Ascending aorta (tissue), 2 donors: ENCODE results near the gene IL17A. TPM values are rescaled to one million over a fixed set of nuclear protein-coding genes. Genes with fewer than 3 reads are reported as not detected.
"Not testable (repeated sequence)": the region's sequence is repeated elsewhere in the genome, so short reads cannot be mapped to it uniquely, and the experiment has no call there.

ENCODE experiments used
- DNase-seq, 2 donors: peaks; one replicate each; pipeline ENCODE4 v3.0.0-alpha.2; 2019; ENCODE audit warnings: low spot score in 2 of 2
- H3K27ac ChIP-seq, 2 donors: fragments of 200-600 bp; sonication (generic); one replicate each; pipeline ENCODE4 v1.5.1; 2016 to 2017; ENCODE audit warnings: mild to moderate bottlenecking in 1 of 2
- H3K27me3 ChIP-seq: fragments of 200-600 bp; sonication (generic); one replicate; pipeline ENCODE4 v1.5.1; 2017
- H3K36me3 ChIP-seq, 2 donors: fragments of 200-600 bp; sonication (generic); one replicate each; pipeline ENCODE4 v1.5.1; 2016
- H3K4me1 ChIP-seq, 2 donors: fragments of 200-600 bp; sonication (generic); one replicate each; pipeline ENCODE4 v1.5.1; 2016 to 2017; ENCODE audit warnings: mild to moderate bottlenecking in 1 of 2
- H3K4me3 ChIP-seq, 2 donors: fragments of 200-600 bp; sonication (generic); one replicate each; pipeline ENCODE4 v1.5.1; 2016 to 2017; ENCODE audit warnings: mild to moderate bottlenecking in 1 of 2
- H3K9me3 ChIP-seq, 2 donors: fragments of 200-600 bp; sonication (generic); one replicate each; pipeline ENCODE4 v1.5.1; 2016
- CTCF ChIP-seq, 3 experiments: fragments of 200-600 bp in 2 of 3; fragments of 450-650 bp in 1 of 3; sonication (generic) in 2 of 3; IDR thresholded peaks; one replicate each; pipeline ENCODE4 v1.5.1; 2016 to 2019; ENCODE audit warnings: antibody characterized with exemption in 3 of 3, mild to moderate bottlenecking in 1 of 3, moderate library complexity in 1 of 3
- intact Hi-C: fragments of 100-400 bp; cut with DNase I; formaldehyde crosslinking; loops from one replicate; pipeline ENCODE4 v1.15.1; 2023
- total RNA-seq: library from RNA; depleted of rRNA; stranded (reverse); fragments of >200 nt; gene quantifications from one replicate; pipeline ENCODE4 v1.1.0, GENCODE V29; 2016

The IL17A gene
- total RNA-seq, 1 donor from 2014 or later, result not detected

GRCh38 chr6:52190409-52190808 lies 4.2 kb downstream of the IL17A start:
- no peak for DNase-seq
- no peaks in the 10 kb centered on the region for H3K36me3 ChIP-seq
- intact Hi-C loops, result no loop called here

GRCh38 chr6:52191824-52192223 lies 5.6 kb downstream of the IL17A start:
- H3K9me3 ChIP-seq, result no peaks in the 10 kb centered on the region
- no peaks in the 10 kb centered on the region for H3K4me1 ChIP-seq
- no peaks in the 10 kb centered on the region for H3K36me3 ChIP-seq
- H3K27me3 ChIP-seq, result no peaks in the 10 kb centered on the region
- intact Hi-C loops, result no loop called here
- DNase-seq, result no peak
- no peak overlapping the region for H3K27ac ChIP-seq
- no peak for TF ChIP-seq CTCF (IDR thresholded peaks at IDR 0.05)
- no peak overlapping the region for H3K4me3 ChIP-seq

More at GRCh38 chr6:52190409-52190808, 4.2 kb downstream of the IL17A start:
- H3K4me3 ChIP-seq, result no peak overlapping the region
- TF ChIP-seq CTCF (IDR thresholded peaks at IDR 0.05), result no peak
- H3K9me3 ChIP-seq, result no peaks in the 10 kb centered on the region
- no peak overlapping the region for H3K27ac ChIP-seq
- H3K4me1 ChIP-seq, result no peaks in the 10 kb centered on the region
- H3K27me3 ChIP-seq, result no peaks in the 10 kb centered on the region

GRCh38 chr6:52195886-52196285 lies 9.7 kb downstream of the IL17A start:
- H3K36me3 ChIP-seq, result no peaks in the 10 kb centered on the region
- intact Hi-C loops, result no loop called here
- no peak for DNase-seq
- no peaks in the 10 kb centered on the region for H3K27me3 ChIP-seq
- H3K27ac ChIP-seq, result no peak overlapping the region
- no peaks in the 10 kb centered on the region for H3K4me1 ChIP-seq
- no peak overlapping the region for H3K4me3 ChIP-seq
- no peak for TF ChIP-seq CTCF (IDR thresholded peaks at IDR 0.05)
- H3K9me3 ChIP-seq, result no peaks in the 10 kb centered on the region

- H3K27me3 ChIP-seq, DNase-seq, intact Hi-C loops, H3K4me3 ChIP-seq, H3K36me3 ChIP-seq, H3K9me3 ChIP-seq, H3K4me1 ChIP-seq, H3K27ac ChIP-seq: not testable (repeated sequence)
These were observed 13.9 kb downstream of the IL17A start for GRCh38 chr6:52200088-52200487.

- no peaks in the 10 kb centered on the region for H3K27me3 ChIP-seq
- no peaks in the 10 kb centered on the region for H3K36me3 ChIP-seq
- no peaks in the 10 kb centered on the region for H3K4me1 ChIP-seq
- intact Hi-C loops, result no loop called here
- no peaks in the 10 kb centered on the region for H3K9me3 ChIP-seq
- no peak overlapping the region for H3K4me3 ChIP-seq
- no peak for DNase-seq
- H3K27ac ChIP-seq, result no peak overlapping the region
- TF ChIP-seq CTCF (IDR thresholded peaks at IDR 0.05), result no peak
These were observed 14.9 kb downstream of the IL17A start for GRCh38 chr6:52201046-52201445.

- Histone ChIP-seq H3K27me3 (no peaks in the 10 kb centered on the region), H3K9me3 (no peaks in the 10 kb centered on the region), H3K36me3 (no peaks in the 10 kb centered on the region), H3K4me1 (no peaks in the 10 kb centered on the region), H3K27ac (no peak overlapping the region), H3K4me3 (no peak overlapping the region)
- intact Hi-C loops, result no loop called here
- no peak for TF ChIP-seq CTCF (IDR thresholded peaks at IDR 0.05)
- no peak for DNase-seq
These were observed 15.3 kb downstream of the IL17A start for GRCh38 chr6:52201493-52201892.
